Right renal pelvis (tissue), 4 donors: ENCODE data around the gene PEX12. TPM values are rescaled to one million over a fixed set of nuclear protein-coding genes. Genes with fewer than 3 reads are reported as not detected.
"Not testable (repeated sequence)": the region's sequence is repeated elsewhere in the genome, so short reads cannot be mapped to it uniquely, and the experiment has no call there.

ENCODE experiments used
- DNase-seq, 4 donors: peaks; one replicate each; pipeline ENCODE4 v3.0.0-alpha.2; 2013; ENCODE audit warnings: low read depth in 4 of 4, low spot score in 3 of 4, missing footprints in 1 of 4
- polyA plus RNA-seq, 4 donors: library from polyadenylated mRNA; unstranded; fragments of 120-200 nt; gene quantifications; one replicate each; pipeline ENCODE4 v1.2.1, GENCODE V29; 2013; ENCODE audit not compliant: insufficient read length in 4 of 4

The PEX12 gene
- polyA plus RNA-seq, 4 donors = 11.8 to 14.9 (median 13.4) TPM

DNA sequence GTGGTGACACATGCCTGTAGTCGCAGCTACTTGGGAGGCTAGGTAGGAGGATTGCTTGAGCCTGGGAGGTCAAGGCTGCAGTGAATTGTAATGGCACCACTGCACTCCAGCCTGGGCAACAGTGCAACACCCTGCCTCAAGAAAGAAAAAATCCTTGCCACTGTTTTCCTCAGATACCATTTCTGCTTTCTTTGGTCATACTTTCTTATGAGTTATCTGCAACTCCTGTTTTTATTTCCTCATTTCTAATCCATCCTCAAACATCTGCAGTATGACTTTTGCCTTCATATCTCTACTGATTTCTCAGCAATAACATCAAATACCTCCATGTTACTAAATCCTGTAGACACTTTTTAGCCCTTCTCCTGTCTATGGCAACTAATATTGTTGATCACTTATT is 5.7 kb upstream of the PEX12 start:
- no peak for DNase-seq

DNA sequence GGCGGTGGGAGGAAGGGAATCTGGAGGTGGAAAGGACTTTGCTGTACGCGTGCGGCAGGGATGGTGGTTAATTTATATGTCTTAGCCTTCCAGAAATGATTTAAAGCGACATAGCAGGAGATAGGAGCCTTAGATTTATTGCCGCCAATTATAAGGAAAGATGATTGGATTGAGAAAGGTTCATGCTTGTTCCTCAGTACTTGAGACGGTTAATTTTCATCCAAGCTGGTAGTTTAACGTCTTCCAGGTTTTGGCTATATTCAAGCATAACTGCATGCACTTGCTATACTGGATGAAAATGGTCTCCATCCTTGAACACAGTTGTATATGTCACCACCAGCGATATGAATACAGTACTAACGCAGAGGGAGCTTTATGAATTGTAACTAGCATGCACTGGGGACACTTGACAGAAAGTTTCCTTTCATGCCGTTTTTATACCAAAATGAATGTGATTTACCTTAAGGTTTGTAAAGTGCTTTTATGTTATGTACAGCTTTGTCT is 610 bp upstream of the PEX12 start:
- DNase-seq = no peak

DNA sequence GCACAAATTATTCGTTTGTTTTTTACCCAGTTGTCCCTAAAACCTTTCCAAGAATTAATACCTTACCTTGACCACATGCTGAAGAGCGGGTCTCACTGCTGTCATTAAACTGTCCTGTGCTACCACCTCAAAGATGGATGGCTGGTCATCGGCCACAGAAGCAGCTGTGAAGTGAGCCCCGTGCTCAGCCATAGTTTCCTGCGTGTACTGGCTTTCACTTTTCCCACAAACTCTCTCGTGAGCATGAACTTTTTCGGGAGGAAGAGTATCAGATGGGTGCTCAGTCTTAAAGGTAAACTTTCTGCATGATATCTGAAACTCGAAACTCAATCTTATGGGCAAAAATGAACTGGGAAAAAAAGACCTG is 558 bp downstream of the PEX12 start:
- DNase-seq = no peak

DNA sequence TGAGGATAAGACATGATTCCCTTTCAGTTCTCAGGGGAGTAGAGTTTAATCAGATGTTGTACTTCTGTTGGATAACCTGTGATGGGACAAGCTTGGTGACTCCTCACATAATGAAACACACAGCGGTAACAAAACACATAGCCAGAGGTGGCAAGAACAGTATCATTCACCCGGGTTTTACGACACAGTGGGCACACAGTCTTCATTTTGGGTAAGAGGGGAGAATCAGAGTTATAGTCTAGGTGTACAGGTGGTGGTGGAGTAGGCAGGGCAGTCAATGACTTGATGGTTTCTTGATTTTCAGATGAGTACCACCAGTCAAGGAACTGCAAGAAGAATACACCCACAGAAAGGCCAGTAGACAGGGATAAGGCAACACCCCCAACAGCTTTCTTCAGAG is 2.6 kb downstream of the PEX12 start:
- no peak for DNase-seq

DNA sequence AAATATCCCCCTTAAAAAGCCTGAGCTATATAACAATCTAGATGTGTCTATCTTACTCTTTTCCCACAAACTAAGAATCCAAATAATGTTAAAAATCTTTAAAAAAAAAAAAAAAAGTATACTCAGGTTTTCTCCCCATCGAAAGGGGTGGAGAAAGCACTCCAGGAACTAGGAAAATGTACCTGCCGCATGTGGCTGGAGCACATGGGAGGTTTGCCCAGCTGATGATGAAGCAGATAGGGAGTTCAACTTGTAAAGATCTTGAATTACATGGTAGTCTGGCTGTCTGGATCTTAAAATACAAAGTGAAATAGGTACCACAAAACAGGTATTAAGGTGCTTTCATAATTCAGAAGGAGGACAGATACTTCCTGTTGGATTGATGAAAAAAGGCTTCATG is 9.0 kb downstream of the PEX12 start:
- no peak for DNase-seq

DNA sequence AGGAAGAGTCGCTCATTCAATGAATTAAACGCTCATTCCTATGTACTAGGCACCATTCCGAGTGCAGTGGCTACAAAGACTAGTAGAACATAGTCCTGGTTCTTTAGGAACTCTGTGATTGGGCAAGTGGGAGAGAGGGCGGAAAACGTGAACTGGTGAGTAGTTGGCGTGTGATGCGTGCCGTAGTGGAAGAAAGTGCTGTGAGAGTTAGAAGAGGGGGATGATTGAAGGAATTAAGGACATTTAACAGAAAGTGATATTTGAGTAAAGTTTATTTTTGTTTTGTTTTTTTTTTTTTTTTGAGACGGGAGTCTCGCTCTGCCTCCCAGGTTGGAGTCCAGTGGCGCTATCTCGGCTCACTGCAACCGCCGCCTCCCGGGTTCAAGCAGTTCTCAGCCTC is 9.8 kb downstream of the PEX12 start:
- DNase-seq = no peak

DNA sequence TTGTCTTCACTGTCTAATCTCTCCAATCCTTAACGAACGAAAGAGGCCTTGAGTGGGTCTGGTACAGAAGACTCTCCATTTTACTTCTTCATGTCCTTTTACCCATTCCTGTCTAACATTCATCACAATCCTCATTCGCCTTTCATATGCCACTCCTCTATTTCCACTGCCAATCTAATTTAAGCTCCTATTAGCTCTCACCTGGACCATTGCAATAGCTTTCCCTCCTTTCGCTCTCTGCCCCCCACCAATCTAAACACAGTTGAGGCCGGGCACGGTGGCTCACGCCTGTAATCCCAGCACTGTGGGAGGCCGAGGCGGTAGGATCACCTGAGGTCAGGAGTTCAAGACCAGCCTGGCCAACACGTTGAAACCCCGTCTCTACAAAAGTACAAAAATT is 11.4 kb downstream of the PEX12 start:
- no peak for DNase-seq

DNA sequence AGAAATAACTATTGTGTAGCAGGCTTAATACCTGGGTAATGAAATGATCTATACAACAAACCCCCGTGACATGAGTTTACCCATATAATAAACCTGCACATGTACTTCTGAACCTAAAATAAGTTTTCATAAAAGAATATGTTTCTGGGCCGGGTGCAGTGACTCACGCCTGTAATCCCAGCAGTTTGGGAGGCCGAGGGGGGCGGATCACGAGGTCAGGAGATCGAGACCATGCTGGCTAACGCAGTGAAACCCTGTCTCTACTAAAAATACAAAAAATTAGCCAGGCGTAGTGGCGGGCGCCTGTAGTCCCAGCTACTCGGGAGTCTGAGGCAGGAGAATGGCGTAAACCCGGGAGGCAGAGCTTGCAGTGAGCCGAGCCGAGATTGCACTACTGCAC is 15.2 kb downstream of the PEX12 start:
- DNase-seq = not testable (repeated sequence)

DNA sequence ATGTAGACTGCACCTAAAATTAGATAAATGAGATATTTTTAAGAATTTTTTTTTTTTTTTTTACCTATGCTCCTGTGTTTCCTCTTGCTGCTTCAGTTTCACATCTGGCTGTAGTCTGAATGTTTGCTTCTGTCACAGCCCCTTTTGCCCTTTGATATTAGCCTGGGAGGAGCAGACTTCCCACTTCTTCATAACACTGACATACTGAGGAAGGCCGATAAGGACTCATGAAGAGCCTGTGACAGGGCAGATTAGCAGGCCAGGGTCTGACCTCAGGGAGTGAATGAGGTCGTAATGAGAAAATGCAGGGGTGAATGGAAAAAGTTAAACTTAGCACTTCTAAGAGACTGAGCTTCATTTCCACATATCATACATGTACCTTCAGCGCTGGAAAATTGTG is 17.7 kb downstream of the PEX12 start, which contains the start of gene SLFN14:
Gene SLFN14 (minus strand): TSS at position 117 of the 400 bp plus-strand sequence. CDS start 2,757 bp downstream, outside the sequence.
- DNase-seq = no peak

DNA sequence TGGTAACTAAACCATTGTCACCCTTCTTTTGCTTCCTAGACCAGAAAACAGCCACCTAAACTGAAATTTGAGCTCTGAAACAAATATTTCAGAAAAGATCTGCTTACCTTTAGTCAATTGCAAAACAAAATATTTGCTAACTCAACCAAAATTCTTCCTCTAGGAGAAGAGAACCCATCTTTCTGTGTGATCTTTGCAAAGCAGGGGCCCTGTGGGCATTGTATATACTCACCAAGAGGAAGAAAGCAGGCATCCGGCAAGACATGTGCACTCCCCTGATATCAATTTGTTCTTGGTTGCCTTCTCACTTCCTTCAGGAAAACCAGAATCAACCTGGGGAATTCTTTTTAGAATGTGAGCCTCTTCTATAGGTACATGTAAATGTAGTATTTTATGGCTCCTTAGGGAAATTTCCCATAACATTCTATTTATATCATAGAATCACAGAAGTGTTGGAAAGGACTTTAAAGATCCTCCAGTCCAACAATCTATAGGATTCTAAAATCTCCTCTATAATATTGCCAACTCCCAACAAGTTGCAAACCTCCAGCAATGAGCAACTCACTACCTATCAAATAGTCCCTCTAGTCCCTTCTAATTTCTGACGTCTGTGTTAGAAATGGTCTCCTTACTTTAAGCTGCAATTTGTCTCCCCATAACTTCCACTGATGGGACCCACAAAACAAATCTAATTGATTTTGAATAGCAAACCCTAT is 18.7 kb downstream of the PEX12 start:
- no peak for DNase-seq

DNA sequence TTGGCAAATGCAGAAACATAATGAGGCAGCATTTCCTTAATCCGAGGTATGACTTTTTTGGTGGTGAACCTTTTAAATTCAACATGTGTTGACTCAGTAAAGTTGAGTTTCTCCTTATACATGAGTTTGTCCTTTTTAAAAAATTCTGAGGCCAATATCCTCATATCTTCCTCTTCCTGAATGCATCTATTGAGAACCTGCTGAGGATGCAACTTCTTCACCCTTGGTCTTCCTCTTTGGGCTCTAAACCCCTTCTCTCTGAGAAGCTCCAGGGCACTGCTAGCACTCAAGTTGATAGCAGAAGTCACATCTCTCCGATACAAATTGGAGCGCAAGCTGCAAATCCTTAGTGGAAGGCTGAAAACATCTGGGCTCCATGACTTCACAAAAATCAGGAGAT is 21.0 kb downstream of the PEX12 start:
- DNase-seq = no peak

DNA sequence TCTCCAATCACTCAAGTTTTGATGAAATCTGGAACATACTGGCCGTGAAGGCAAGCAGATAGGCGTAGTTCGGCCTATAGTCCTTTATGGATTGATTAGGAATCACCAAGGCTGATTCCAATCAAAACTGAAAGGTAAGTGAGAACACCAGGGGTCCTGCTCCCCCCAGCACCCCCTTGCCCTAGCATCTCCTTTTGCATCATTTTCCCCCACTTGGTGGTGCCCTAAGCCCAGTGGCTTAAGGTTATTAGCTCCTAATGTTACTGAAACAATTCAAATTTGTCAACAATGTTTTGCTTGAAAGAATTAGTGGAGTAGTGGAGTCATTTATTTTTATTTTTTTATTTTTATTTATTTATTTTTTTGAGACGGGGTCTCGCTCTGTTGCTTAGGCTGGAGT is 22.7 kb downstream of the PEX12 start:
- DNase-seq = no peak

DNA sequence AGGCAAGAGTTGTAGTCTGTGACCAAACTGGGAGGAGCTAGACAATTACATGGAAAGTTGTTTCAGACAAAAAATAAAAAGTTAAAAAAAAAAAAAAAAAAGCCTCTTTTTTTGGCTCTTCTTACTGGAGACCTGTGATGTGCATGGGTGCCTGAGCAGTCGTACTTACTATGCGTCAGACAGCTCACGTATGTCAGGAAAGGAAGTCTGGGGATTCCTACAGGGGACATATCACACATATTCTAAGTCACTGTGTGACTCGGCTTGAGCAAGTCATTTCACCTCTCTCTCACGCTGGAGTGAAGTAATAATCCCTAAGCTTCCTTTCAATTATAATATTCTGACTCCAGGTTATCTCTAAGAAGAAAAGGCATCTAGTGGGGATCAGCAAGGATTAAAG is 23.7 kb downstream of the PEX12 start:
- no peak for DNase-seq

DNA sequence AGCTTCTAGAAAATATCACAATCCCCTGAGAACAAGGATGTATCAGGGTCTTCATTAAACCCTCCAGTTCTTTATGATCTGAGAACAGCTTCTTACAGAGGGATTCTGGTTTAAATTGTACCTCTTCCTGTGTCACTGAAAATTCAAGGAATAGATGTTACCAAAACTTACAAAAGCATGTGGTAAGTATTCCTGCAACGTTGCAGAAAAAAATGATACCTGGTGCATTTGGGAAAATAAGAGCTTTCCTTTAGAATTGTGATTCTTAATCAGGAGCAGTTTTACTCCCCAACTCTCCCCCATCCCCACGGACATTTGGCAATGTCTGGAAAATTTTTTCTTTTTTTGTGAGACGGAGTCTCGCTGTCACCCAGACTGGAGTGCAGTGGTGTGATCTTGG is 25.1 kb downstream of the PEX12 start:
- DNase-seq = no peak

DNA sequence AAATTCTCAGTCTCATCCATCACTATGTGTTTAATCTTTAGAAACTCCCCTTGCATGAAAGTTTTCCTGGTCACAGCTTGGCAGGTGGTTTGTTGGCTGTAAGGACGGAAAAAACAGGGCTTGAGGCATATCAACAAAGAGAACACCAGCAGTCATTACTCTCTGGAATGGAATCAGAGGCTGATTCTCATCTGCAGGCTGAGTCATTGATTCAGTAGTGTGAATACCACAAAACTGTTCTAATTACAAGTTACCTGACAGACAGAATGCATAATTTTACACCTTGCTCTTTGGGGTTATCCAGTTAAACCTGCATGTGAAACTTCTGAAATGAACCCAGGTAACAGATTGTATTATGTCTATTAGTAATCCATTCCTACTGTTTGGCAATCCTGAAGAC is 29.4 kb downstream of the PEX12 start:
- DNase-seq = no peak

DNA sequence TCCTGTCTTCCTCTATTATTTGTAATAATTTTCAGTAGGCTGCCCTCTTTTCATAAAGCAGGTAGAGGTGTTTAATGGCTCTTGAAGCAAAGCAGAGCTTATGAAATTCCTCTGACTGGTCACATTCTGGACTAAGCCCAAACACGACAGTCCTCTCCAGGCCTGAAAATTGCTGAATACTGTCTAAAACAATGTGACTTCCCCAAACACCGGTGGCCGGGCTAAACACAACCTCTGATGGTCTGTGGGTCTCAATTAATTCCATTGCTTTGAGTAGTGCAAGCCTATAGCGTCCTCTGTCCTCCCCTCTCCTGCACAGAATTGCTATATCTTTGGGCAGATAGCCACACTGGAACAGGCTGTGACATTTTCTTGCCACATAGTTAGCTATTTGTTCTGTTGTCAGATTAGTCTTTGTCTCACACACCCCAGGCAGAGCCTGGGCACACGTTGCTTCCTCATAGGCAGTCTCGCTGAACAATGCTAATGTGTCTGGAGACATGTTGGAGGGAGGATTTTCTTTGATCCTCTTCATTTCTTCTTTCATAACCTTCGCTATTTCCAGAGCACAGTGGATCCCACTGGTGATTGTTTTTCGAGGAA is 30.1 kb downstream of the PEX12 start:
- no peak for DNase-seq

DNA sequence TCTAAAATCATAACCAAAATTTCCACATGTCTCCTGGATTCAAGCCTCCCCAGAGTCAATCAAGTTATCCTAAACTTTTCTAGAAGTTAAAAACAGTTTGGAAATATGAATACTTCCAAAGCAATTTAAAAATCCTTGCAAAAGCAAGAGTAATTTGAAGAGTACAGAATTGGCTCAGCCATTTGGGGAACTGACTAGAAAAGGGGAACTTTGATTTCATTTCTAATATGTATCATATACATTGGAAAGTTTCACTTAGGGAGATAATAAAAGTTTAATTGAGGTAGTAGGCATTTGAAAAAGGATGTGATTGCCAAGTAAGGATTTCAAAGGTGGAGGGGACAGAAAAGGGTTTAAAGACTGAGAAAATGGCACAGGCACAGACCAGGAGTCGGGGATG is 31.9 kb downstream of the PEX12 start:
- no peak for DNase-seq

DNA sequence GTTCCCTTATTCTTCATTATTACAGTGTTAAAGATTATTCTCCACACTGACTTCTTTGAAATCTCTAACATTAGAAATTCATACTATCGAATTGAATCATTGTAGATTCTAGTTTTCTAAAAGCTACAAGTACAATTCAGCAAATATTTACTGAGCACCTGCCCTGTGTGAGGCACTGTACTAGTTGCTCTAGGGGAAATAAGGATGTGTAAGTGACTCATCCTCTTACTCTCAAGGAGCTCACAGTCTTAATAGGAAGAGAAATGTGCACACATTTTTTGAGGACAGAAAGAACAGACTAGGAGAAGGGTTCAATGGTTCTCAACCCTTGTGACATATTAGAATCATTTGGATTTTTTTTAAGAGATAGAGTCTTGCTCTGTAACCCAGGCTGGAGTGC is 33.2 kb downstream of the PEX12 start:
- DNase-seq = no peak

DNA sequence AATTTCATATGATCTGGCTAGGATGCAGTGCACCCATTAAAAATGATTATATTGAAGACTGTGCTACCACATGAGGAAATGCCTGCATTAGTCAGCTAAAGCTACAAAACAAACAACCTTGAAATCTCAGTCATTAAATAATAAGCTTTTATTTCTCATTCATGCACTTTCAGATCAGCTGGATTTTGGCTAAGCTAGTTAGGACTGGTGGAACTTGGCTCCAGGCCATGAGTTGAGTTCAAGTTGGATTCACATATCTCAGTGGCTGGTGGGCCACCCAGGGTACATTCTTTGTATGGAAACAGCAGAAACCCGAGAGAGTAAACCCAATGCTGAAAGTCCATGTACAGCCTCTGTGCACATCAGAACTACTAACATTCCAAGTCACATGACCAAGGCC is 34.5 kb downstream of the PEX12 start:
- DNase-seq = no peak

DNA sequence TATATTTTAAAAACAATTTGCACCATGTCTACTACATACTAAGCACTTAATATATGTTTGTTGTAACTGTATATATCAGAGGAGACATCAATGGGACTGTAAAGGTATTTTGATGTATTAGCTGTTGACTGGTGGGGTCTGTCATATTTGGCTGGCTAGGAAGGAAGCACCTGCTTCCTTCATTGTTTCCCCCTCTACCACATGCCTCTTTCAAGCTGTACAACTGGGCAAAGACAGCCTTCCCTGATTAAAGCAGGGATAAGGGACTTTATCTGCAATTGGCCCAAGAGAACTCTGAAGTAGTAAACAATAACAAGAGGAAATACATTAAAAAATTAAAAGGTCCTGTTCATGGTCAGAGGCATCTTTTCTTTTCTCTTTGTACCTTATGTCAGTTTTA is 35.4 kb downstream of the PEX12 start:
- DNase-seq = no peak

DNA sequence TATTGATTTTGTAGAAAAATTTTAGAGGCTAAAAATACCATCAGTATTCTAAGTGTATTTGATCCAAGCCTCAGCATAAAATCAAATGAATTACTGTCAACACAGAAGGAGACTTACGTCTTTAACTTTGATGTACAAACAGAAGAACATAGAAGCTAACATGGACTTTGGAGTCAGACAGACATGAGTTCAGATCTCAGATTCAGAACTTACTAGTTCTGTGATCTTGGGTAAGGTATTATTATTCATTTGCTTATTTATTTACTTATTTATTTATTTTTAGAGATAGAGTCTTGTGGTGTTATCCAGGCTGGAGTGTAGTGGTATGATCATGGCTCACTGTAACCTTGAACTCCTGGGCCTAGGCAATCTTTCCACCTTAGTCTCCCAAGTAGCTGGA is 36.9 kb downstream of the PEX12 start:
- no peak for DNase-seq

DNA sequence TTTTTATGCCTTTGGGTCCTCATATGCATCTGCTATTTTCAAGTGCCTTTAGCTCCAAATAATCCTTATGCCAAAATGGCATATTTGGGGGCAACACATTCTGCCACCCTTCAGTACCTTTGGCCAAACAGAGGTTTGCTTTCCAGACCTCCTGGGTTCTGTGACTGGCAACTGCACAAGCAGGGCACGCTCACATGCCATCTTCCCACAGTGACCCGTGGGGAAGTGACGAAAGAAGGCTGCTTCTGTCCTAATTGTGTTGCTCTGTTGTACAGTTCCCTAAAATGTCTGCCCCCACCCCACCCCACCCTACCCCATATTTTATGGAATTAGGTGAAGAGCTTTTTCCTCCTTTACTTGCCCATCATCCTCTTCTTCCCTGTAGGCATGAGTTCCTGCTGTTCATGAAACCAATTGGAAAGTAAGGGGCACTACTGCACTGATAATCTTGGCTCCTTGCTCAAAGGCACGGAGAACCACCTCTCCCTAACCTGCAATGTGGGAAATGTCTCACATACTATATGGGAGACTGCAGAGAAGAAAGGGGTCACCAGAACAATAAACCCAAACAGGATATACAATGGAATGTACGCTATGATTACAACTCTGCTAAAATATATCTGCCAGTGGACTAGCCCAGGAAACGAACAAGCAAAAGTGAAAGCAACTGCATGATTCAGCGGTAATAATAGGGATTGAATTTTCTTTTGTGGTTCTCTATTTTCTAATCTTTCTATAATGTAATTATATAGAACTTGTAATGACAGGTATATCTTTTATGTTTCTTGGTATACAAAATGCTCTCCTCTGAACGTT is 37.6 kb downstream of the PEX12 start:
- DNase-seq = no peak
